Kidney epithelial cell (primary cell): ENCODE measurements around the gene ZSWIM6. TPM values are rescaled to one million over a fixed set of nuclear protein-coding genes. Genes with fewer than 3 reads are reported as not detected.

Experiments
- DNase-seq: peaks from one replicate; pipeline ENCODE4 v3.0.0-alpha.2; 2010; ENCODE audit warnings: low read depth
- H3K27me3 ChIP-seq: 2 replicates; pipeline ENCODE4 v1.6.0; 2011; ENCODE audit warnings: low read length; ENCODE audit not compliant: control insufficient read depth, insufficient read depth
- H3K36me3 ChIP-seq: 2 replicates; pipeline ENCODE4 v1.5.1; 2011; ENCODE audit warnings: low read length; ENCODE audit not compliant: control insufficient read depth, insufficient read depth
- H3K4me3 ChIP-seq: 2 replicates; pipeline ENCODE4 v1.5.1; 2011; ENCODE audit warnings: low read depth, mild to moderate bottlenecking, control low read depth, low read length
- total RNA-seq: library from RNA; depleted of rRNA; stranded (reverse); fragments of >200 nt; gene quantifications from 2 replicates; pipeline ENCODE4 v1.2.3, GENCODE V29; 2015
- TF ChIP-seq, protein P1 (sequence below): IDR thresholded peaks from 2 replicates; pipeline ENCODE4 v1.5.1; 2011; ENCODE audit warnings: mild to moderate bottlenecking, moderate library complexity, low read length, control low read depth, inconsistent platforms; ENCODE audit not compliant: insufficient read depth, poor library complexity, severe bottlenecking

The ZSWIM6 gene
- total RNA-seq, 1 donor from 2014 or later = 18.5 TPM

DNA sequence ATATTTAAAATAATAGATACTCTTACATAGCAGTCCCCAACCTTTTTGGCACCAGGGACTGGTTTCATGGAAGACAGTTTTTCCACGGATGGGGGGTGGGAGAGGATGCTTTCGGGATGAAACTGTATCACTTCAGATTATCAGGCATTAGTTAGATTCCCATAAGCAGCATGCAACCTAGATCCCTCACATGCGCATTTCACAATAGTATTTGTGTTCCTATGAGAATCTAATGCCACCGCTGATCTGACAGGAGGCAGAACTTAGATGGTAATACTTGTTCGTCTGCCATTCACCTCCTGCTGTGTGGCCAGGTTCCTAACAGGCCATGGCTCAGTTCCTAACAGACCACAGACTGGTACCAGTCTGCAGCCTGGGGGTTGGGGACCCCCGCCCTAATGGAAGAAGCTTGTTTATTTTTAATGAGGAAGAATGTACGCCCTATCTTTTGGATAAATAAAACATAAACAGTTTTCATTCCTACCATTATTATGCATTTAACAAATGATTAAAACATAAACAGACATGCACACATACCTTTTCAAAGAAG is 187.7 kb downstream of the ZSWIM6 start:
- Histone ChIP-seq H3K4me3 (no peak overlapping the region), H3K36me3 (no peaks in the 10 kb centered on the region), H3K27me3 (no peaks in the 10 kb centered on the region)
- TF ChIP-seq, protein P1, sequence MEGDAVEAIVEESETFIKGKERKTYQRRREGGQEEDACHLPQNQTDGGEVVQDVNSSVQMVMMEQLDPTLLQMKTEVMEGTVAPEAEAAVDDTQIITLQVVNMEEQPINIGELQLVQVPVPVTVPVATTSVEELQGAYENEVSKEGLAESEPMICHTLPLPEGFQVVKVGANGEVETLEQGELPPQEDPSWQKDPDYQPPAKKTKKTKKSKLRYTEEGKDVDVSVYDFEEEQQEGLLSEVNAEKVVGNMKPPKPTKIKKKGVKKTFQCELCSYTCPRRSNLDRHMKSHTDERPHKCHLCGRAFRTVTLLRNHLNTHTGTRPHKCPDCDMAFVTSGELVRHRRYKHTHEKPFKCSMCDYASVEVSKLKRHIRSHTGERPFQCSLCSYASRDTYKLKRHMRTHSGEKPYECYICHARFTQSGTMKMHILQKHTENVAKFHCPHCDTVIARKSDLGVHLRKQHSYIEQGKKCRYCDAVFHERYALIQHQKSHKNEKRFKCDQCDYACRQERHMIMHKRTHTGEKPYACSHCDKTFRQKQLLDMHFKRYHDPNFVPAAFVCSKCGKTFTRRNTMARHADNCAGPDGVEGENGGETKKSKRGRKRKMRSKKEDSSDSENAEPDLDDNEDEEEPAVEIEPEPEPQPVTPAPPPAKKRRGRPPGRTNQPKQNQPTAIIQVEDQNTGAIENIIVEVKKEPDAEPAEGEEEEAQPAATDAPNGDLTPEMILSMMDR = no peak
- DNase-seq = no peak

- H3K27me3 ChIP-seq = no peaks in the 10 kb centered on the region
- TF ChIP-seq, protein P1 = no peak
- H3K36me3 ChIP-seq = no peaks in the 10 kb centered on the region
- no peak for DNase-seq
- no peak overlapping the region for H3K4me3 ChIP-seq
Measured at GRCh38 chr5:61523073-61523472, 191.0 kb downstream of the ZSWIM6 start.

- TF ChIP-seq, protein P1 = no peak
- Histone ChIP-seq H3K27me3 (no peaks in the 10 kb centered on the region), H3K36me3 (no peaks in the 10 kb centered on the region), H3K4me3 (no peak overlapping the region)
- no peak for DNase-seq
Measured at GRCh38 chr5:61523997-61524396, 191.9 kb downstream of the ZSWIM6 start.

GRCh38 chr5:61525512-61526206 is 193.6 kb downstream of the ZSWIM6 start:
- H3K27me3 ChIP-seq = no peaks in the 10 kb centered on the region
- TF ChIP-seq, protein P1 = no peak
- H3K4me3 ChIP-seq = no peak overlapping the region
- H3K36me3 ChIP-seq = no peaks in the 10 kb centered on the region
- DNase-seq = peak; percentile 23

- Histone ChIP-seq H3K27me3 (no peaks in the 10 kb centered on the region), H3K4me3 (no peak overlapping the region), H3K36me3 (no peaks in the 10 kb centered on the region)
- DNase-seq = no peak
- TF ChIP-seq, protein P1 = no peak
Measured at GRCh38 chr5:61526207-61526519, 194.1 kb downstream of the ZSWIM6 start.

GRCh38 chr5:61532983-61533382 is 200.9 kb downstream of the ZSWIM6 start:
- H3K36me3 ChIP-seq = no peaks in the 10 kb centered on the region
- no peaks in the 10 kb centered on the region for H3K27me3 ChIP-seq
- no peak for DNase-seq
- H3K4me3 ChIP-seq = no peak overlapping the region
- TF ChIP-seq, protein P1 = no peak
